ENCODE results near the gene CDH11. TPM values are rescaled to one million over a fixed set of nuclear protein-coding genes. Genes with fewer than 3 reads are reported as not detected.

The CDH11 gene
- total RNA-seq, 2 donors from 2014 or later: 51.6 to 59.1 TPM

- Histone ChIP-seq H3K9me3 (no peaks in the 10 kb centered on the region), H3K27me3 (no peaks in the 10 kb centered on the region), H3K4me1 (no peaks in the 10 kb centered on the region), H3K4me3 (no peak overlapping the region), H3K36me3 (no peaks in the 10 kb centered on the region), H3K27ac (no peak overlapping the region)
- no peak for TF ChIP-seq CTCF (IDR thresholded peaks at IDR 0.05)
- no peak for DNase-seq (ENCODE audit: low spot score)
Observed at GRCh38 chr16:65095090-65095728, 26.7 kb downstream of the CDH11 start.

- no peaks in the 10 kb centered on the region for H3K27me3 ChIP-seq
- no peaks in the 10 kb centered on the region for H3K36me3 ChIP-seq
- H3K27ac ChIP-seq: no peak overlapping the region
- H3K4me1 ChIP-seq: no peaks in the 10 kb centered on the region
- H3K9me3 ChIP-seq: no peaks in the 10 kb centered on the region
- no peak overlapping the region for H3K4me3 ChIP-seq
- DNase-seq (ENCODE audit: low spot score): no peak
- TF ChIP-seq CTCF (IDR thresholded peaks at IDR 0.05): no peak
Observed at GRCh38 chr16:65094009-65094408, 27.9 kb downstream of the CDH11 start.

- Histone ChIP-seq H3K27me3 (no peaks in the 10 kb centered on the region), H3K27ac (no peak overlapping the region), H3K4me3 (no peak overlapping the region), H3K36me3 (no peaks in the 10 kb centered on the region), H3K9me3 (no peaks in the 10 kb centered on the region), H3K4me1 (no peaks in the 10 kb centered on the region)
- DNase-seq (ENCODE audit: low spot score): no peak
- no peak for TF ChIP-seq CTCF (IDR thresholded peaks at IDR 0.05)
Observed at GRCh38 chr16:65083164-65083857, 38.6 kb downstream of the CDH11 start.

- Histone ChIP-seq H3K27ac (no peak overlapping the region), H3K9me3 (no peaks in the 10 kb centered on the region), H3K4me1 (no peaks in the 10 kb centered on the region), H3K4me3 (no peak overlapping the region), H3K36me3 (no peaks in the 10 kb centered on the region), H3K27me3 (no peaks in the 10 kb centered on the region)
- DNase-seq (ENCODE audit: low spot score): no peak
- TF ChIP-seq CTCF (IDR thresholded peaks at IDR 0.05): no peak
Observed at GRCh38 chr16:65079549-65079948, 42.3 kb downstream of the CDH11 start.

GRCh38 chr16:65077181-65077580, 44.7 kb downstream of the CDH11 start:
- no peak overlapping the region for H3K27ac ChIP-seq
- no peaks in the 10 kb centered on the region for H3K36me3 ChIP-seq
- no peaks in the 10 kb centered on the region for H3K9me3 ChIP-seq
- no peaks in the 10 kb centered on the region for H3K4me1 ChIP-seq
- TF ChIP-seq CTCF (IDR thresholded peaks at IDR 0.05): no peak
- no peak overlapping the region for H3K4me3 ChIP-seq
- no peak for DNase-seq (ENCODE audit: low spot score)
- H3K27me3 ChIP-seq: no peaks in the 10 kb centered on the region
